HG03469 (cell line): ENCODE measurements around the gene FAM131B.
"Not testable (repeated sequence)": the region's sequence is repeated elsewhere in the genome, so short reads cannot be mapped to it uniquely, and the experiment has no call there.

Experiments used
- ATAC-seq: cut with Tn5 transposase; IDR thresholded peaks from one replicate; pipeline ENCODE4 v1.9.1; 2021; ENCODE audit warnings: mild to moderate bottlenecking, moderate library complexity, moderate number of reproducible peaks; ENCODE audit not compliant: unreplicated experiment

FAM131B gene

GRCh38 chr7:143362131-143363015, at the start of gene FAM131B:
Gene FAM131B, minus strand, starts transcription at chr7:143362713. Its CDS starts 110 bp downstream, at chr7:143362603.
- no peak for ATAC-seq

- ATAC-seq, result no peak
Observed at GRCh38 chr7:143411976-143412708, 49.6 kb upstream of the FAM131B start.

- ATAC-seq, result no peak
Observed at GRCh38 chr7:143410521-143411004, 48.0 kb upstream of the FAM131B start.

GRCh38 chr7:143408686-143409561, 46.4 kb upstream of the FAM131B start, which contains the start of gene EPHA1:
Gene EPHA1, minus strand, starts transcription at chr7:143408856. Its CDS starts 51 bp downstream, at chr7:143408805.
- ATAC-seq, result no peak

- no peak for ATAC-seq
Observed at GRCh38 chr7:143408252-143408685, 45.8 kb upstream of the FAM131B start.

GRCh38 chr7:143407287-143408251, 45.1 kb upstream of the FAM131B start:
- no peak for ATAC-seq

GRCh38 chr7:143406002-143406357, 43.5 kb upstream of the FAM131B start:
- ATAC-seq, result no peak

GRCh38 chr7:143405173-143406001, 42.9 kb upstream of the FAM131B start:
- ATAC-seq, result no peak

- ATAC-seq, result not testable (repeated sequence)
Observed at GRCh38 chr7:143402233-143402632, 39.7 kb upstream of the FAM131B start.

GRCh38 chr7:143401265-143401664, 38.8 kb upstream of the FAM131B start:
- ATAC-seq, result no peak

GRCh38 chr7:143399642-143400041, 37.1 kb upstream of the FAM131B start:
- no peak for ATAC-seq

GRCh38 chr7:143399151-143399550, 36.6 kb upstream of the FAM131B start:
- no peak for ATAC-seq

GRCh38 chr7:143398616-143399015, 36.1 kb upstream of the FAM131B start:
- no peak for ATAC-seq

GRCh38 chr7:143397710-143398530, 35.4 kb upstream of the FAM131B start:
- no peak for ATAC-seq

GRCh38 chr7:143396625-143397556, 34.4 kb upstream of the FAM131B start:
- no peak for ATAC-seq

GRCh38 chr7:143396182-143396581, 33.7 kb upstream of the FAM131B start:
- no peak for ATAC-seq
